T-helper 9 cell (primary cell): Measurements from ENCODE around the gene NPPB.
A peak's percentile ranks its signal among the peaks of the same experiment; 100 is the strongest.

Experiments used
- DNase-seq: peaks from one replicate; pipeline ENCODE4 v3.0.0-alpha.2; 2020

Gene NPPB

DNA sequence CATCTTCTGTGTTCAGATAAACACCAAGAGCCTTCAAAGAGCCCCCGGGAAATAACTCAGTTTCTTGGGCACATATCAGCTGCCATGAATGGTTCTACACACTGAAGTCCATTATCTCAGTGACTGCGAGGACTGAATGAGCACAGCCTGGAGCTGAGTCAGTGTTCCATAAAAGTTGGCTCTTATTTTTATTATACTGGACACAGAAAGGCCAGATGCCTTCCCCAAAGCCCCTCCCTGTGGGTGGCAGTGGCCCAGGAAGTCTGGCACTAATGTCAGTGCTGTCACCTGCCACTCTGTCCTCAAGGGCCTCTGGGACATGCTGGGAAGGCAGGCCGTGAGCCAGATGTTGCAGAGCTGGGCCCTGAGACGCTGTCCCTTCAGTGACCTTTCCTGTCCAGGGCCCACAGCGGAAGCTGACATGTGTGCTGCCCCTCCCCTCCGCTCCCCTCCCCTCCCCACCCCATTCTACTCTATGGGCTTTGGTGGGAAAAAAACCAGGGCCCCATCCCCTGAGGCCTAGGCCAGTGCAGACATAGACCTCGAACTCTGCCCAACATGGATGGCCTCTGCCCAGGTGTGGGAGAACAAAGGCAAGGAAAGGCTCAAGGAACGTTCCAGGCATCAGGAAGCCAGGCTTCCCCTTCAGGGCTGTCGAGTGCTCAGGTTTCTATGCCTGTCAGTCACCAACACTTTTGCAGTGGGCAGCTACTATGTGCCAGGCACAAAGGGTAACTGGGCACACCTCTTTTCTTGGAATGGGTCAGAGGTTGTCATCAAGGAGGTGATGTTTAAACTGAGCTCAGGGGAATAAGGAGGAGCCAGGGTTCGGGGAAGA lies 22.4 kb upstream of the NPPB start:
- DNase-seq: no peak

DNA sequence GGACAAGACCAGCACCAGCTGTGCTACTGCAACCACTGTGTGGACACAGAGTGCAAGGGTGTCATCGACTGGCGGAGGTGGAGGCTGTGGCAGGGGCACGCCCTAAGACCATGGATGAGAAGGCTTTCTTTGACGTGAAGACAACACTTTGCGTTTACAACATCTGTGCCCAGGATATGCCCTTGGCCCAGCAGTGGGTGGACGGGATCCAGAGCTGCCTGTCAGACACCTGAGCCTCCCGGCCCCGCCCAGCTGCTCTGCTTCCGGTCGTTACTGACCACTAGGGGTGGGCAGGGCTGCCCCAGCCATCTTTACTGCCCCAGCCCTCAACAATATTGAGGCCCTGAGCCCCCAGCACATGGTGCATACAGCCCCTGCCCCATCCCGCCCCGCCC lies 21.4 kb upstream of the NPPB start:
- no peak for DNase-seq

DNA sequence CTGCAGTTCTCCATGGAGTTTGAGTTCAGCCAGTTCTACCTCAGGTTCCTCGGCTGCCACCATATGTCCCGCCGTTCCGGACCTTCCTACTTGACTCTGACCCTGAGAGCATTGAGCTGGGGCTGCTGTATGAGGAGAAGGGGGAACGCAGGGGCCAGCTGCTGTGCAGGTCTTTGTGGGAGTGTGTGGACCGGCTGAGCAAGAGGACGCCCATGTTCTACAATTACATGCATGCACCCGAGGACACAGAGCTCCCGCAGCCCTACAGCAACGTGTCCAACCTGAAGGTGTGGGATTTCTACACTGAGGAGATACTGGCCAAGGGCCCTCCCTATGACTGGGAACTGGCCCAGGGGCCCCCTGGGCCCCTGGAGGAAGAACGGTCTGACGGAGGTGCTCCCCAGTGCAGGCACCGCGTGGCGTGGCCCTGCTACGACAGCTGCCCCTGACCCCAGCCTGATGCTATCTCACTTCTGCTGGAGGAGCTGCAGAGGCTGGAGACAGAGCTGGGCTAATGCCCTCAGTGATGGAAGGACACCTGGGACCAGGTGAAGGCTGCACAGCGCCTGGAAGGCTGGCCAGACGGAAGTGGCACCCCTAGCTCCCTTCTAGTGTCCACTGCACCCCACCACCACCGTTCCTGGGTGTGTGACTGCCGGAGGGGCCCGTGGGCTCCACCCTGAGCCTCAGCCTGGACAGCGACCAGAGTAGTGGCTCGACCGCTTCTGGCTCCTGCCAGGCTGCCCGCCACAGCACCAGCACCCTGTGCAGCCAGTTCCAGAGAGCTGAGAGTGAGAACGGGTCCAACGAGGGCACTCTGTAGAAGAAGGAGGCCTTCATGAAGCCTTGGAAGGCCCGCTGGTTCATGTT lies 20.8 kb upstream of the NPPB start:
- no peak for DNase-seq

DNA sequence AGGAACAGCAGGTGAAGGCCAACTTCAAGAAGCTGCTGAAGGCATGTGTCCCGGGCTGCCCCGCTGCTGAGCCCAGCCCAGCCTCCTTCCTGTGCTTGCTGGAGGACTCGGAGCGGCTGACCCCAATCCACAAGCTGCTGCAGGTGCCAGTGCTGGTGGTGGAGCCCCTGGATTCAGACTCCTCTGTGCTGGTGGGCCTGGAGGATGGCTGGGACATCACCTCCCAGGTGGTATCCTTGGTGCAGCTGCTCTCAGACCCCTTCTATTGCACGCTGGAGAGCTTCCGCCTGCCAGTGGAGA lies 20.1 kb upstream of the NPPB start:
- DNase-seq: no peak

DNA sequence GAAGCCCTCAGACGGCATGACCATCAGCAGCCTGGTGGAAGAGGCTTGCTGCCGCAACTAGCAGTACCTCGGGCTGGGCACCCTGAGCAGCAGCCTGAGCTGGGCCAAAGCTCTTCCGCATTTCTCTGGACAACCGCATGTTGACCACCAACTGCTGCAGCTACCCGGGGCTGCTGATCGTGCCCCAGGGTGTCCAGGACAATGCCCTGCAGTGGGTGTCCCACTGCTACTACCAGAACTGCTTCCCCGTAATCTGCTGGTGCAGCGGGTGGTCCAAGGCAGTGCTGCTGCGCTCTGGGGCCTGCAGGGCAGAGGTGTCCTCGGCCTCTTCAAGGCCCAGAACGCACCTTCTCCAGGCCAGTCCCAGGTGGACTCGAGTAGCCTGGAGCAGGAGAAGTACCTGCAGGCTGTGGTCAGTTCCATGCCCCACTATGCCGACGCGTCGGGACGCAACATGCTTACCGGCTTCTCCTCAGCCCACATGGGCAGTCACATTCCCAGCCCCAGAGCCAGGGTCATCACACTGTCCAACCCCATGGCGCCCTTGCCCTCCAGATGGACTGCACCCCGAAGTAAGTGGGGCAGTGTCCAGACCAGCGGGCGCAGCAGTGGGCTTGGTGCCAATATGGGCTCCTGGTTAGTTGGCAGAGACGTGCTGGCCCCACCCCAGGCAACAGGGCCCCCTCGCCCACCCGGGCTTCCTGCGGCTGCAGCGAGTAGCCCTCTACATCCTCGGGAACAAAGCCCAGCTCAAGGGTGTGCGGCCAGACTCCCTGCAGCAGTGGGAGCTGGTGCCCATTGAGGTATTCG lies 19.5 kb upstream of the NPPB start:
- DNase-seq: no peak

DNA sequence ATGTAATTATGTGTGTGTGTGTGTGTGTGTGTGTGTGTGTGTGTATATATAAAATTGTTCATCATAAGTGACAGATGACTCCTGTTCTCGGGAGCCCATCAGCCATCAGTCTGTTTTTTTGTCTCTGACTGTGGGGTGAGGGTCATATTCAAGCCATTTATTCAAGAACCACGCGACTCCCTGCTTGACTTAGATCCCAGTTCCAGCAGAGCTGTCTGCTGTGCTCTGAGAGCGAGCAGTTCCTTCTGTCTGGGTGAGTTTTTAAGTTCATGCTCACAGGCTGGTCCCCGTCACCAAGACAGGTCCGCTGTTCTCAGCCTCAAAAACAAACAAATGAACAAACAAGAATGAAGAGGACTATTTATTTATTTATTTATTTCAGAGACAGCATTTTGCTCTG lies 18.3 kb upstream of the NPPB start:
- no peak for DNase-seq

DNA sequence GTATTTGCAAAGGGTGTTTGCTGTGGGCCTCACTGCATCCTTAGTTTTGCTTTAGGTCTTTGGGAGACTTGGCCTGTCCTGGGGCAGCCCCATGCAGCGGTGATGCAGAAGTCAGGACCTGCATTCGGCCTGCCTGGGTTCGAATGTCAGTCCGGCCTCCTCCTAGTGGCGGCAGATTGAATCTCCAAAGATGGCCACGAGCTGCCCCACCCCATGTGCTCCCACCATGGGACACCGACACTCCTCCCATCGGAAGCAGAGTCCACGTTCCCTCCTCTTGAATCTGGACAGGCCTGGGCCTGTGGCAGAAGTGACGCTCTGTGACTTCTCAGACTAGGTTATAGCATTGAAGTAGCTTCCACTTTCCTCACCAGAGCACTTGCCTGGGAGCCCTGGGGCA lies 16.3 kb upstream of the NPPB start:
- no peak for DNase-seq

DNA sequence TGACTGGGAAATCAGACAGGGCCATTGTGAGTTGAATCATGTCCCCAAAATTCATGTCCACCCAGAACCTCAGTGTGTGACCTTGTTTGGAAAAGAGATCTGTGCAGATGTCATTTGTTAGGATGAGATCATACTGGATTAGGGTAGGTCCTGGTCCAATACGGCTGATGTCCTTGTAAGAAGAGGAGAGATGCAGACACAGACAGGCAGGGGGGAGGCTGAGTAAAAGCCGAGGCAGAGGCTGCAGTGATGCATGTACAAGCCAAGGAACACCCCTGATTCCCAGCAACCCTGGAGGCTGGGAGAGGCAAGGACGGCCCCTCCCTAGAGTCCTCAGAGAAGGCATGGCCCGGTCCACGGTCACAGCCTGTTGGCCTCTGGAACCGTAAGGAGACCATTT lies 15.9 kb upstream of the NPPB start:
- no peak for DNase-seq

DNA sequence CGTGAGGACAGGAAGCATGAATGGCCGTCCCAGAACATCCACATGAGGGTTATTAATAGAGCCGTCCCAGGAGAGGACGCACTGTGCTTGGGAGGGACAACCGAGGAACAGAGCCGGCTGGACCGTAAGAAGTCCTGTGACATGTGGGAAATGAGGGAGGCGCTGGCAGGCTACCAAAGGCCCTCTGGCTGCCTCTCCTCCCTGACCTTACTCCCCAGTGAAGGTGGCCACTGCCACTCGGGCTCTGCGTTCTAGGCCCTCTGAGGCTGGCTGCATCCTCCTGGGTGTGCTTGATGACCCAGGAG lies 15.5 kb upstream of the NPPB start:
- DNase-seq: no peak

DNA sequence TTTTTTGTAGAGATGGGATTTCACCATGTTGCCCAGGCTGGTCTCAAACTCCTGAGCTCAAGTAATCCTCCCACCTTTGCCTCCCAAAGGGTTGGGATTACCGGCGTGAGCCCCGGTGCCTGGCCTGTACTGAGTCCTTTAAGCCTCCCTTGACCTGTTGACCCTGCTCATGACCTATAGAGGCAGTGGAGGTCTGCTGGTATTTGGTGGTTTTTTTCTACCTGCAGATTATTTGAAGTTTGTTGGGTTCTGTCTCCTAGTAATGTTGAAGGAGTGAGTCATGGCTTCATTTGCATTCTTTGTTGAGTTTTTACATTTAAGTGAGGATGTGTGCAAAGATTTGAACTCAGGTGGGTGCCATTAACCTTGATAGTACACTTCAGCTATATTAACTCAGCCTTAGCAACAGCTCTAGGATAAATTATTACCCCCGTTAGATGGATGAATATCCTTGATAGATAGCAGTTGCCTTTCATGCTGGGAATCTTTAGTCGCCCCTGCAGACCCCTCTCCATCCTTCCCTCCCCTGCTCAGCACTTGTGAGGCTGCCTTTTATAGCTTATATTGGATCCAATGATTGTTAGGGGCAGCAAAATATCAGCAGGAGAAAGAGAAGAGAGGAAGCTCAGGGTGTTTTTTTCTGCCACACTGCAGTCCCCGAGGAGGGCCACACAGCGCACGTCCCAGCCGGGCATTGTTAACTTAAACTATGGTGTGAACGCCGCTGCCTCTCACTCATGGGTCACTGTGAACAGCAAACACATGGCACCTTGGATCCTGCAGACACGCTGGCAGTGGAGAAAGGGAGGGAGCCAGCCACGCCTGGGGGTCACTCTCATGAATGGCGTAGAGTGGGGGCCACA lies 14.9 kb upstream of the NPPB start:
- DNase-seq: no peak

DNA sequence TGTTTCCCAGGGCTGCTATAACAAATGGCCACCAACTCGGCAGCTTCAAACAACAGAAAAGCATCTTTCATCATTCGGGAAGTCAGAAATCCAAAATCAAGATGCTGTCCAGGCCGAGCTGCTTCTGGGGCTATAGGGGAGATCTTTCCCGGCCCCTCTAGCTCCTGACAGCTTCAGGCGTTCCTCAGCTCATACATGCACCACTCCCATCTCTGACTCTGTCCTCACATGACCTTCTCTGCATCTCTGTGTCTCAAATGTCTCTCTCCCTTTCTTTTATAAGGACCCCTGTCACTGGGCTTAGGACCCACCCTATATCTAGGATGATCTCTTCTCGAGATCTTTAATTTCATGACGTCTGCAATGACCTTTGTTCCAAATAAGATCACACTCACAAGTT lies 13.8 kb upstream of the NPPB start:
- DNase-seq: no peak

DNA sequence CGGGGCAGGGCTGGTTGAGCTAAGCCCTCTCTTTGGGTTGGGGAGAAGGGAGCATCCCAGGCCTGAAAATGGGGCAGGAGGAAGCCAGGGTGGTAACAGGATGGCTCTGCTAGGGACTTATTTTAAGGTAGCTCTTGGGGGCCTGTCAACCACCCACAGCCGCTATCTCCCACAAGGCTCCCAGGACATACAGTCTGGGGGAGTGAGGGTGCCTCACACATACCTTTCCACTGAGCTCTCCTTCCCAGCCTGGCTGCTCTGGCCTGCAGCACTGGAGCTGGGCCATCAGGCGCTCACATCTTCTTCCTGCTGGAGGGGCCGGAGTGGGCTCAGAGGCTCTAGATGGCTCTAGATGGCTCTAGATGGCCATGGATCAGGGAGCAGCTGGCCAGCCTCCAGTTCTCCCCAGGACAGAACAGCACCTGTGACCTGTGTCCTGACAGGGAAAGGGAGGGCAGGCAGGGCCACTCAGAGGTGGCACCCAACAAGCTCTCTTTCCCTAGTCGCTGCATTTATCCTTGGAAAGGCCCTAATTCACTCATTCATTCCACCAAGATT lies 11.0 kb upstream of the NPPB start:
- DNase-seq: no peak

DNA sequence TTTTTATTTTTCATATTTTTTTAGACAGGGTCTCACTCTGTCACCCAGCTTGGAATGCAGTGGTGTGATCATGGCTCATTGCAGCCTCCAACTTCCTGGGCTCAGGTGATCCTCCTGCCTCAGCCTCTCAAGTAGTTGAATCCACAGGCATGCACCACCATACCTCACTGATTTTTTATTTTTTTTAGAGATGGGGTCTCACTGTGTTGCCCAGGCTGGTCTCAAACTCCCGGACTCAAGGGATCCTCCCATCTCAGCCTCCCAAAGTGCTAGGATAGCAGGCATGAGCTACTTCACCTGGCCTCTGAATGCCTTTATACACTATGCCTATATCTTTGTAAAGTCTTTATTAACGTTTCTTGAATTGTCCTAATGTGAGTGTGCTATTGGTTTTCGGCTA lies 10.4 kb upstream of the NPPB start:
- no peak for DNase-seq

DNA sequence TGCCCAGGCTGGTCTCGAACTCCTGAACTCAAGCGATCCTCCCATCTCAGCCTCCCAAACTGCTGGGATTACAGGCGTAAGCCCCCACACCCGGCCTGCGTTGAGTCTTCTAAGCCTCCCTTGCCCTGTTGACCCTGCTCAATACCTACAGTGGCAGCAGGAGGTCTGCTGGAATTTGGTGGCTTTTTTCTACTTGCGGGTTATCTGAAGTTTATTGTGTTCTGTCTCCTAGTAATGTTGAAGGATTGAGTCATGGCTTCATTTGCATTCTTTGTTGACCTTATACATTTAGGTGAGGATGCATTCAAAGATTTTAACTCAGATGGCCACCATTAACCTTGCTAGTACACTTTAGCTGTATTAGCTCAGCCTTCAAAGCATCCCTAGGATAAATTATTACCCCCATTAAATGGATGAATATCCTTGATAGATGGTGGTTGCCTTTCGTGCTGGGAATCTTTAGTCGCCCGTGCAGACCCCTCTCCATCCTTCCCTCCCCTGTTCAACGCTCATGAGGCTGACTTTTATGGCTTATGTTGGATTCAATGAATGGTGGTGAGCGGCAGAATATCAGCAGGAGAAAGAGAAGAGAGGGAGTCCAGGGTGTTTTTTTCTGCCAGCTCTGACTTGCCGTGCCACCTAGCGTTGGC lies 9.7 kb upstream of the NPPB start:
- no peak for DNase-seq

DNA sequence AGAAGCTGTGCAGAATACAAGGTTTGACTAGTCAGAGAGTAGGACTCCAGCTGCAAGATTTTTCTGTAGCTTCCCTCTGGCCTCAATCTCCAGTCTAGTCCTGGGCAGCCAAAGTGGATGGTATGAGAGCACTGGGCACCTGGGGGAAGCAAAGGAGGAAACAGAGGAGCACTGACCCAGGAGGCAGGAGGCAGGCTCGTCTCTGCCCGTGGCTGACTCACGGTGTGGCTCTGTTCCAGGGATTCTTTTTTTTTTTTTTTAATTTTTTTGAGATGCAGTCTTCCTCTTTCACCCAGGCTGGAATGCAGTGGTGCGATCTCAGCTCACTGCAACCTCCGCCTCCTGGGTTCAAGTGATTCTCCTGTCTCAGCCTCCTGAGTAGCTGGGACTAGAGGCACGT lies 4.1 kb upstream of the NPPB start:
- DNase-seq: no peak

DNA sequence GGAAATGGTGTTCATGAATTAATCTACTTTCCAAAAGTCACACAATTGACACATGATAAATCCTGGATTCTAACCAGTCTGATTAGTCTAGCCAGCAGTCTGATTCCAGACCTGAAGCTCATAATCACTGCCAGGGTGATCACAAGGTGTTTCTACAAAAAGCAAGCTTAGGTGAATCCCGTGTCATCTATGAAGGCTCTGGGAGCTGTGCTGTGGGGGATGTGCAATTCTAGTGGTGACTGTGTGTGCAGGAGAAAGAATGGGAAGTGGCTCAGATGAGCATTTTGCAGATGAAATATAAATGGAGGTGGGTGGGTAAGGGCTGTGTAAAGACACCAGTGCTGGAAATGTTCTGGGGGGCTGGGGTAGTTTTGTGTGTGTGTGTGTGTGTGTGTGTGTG lies 1.8 kb upstream of the NPPB start:
- DNase-seq: no peak

DNA sequence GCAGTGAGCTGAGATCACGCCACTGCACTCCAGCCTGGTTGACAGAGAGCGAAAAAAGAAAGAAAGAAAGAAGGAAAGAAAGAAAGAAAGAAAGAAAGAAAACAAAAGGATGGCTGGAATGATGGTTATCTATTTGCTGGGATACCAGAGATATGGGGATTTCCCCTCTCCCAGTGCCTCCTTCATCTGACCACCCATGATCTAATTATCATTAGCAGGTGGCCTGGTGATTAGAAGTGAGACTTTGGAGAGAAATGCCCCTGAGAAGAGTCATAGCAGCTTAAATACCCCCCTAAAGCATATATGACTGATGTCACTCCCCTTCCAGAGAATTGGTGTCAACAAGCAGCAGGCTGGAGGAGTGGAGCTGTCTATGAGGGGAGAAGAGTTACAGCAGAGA lies 1.3 kb upstream of the NPPB start:
- no peak for DNase-seq

DNA sequence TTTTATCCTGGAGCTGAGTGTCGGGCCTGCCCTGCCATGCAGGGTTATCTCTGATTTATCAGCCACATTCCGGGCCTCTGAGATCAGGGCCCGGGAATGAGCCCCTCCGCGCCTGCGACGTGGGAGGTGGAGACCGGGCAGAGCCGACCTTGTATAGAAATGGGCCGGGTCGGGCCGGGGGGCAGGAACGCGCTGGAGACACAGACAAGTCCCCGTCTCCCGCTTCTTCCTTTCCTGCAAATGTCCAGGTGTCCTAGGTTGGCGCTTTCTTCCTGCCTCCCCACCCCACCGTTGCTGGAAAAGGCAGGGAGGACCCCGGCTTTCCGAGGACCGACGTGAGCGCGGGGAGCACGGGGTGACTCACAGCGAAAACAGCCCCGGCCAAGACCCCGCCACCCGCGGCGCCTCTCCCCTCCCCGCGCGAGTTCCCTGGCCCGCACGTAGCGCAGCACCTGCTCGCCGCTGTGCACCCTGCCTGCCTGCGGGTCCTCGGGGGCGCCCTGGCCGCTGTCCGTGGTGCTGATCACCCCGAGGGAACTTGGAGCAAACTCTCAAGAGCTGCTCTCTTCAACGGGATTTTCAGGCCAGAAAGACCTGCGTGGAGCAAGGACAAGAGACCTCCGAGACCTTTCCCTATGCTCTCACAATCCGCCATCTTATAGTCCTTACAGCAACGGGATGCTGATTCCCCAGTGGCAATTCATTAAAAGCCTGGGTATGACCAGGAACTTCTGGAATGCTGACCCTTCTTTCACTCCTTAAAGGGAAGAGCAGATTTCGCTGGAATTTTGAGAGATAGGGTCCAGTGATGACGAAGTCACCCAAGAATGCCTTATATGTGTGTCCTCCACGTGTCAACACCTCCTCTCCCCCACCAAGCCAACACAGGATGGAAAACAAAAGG lies 475 bp upstream of the NPPB start:
- DNase-seq: peak; percentile 59

DNA sequence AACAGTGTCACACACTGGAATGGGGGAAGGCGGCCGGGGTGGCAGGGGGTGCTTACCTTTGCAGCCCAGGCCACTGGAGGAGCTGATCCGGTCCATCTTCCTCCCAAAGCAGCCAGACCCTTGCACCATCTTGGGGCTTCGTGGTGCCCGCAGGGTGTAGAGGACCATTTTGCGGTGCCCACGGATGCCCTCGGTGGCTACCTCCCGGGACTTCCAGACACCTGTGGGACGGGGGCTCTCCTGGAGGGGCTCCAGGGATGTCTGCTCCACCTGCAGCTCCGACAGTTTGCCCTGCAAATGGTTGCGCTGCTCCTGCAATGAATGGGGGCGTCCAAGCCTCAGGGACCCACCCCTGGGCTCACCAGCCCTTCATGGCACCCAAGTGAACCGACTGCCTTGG lies 587 bp downstream of the NPPB start:
- no peak for DNase-seq

DNA sequence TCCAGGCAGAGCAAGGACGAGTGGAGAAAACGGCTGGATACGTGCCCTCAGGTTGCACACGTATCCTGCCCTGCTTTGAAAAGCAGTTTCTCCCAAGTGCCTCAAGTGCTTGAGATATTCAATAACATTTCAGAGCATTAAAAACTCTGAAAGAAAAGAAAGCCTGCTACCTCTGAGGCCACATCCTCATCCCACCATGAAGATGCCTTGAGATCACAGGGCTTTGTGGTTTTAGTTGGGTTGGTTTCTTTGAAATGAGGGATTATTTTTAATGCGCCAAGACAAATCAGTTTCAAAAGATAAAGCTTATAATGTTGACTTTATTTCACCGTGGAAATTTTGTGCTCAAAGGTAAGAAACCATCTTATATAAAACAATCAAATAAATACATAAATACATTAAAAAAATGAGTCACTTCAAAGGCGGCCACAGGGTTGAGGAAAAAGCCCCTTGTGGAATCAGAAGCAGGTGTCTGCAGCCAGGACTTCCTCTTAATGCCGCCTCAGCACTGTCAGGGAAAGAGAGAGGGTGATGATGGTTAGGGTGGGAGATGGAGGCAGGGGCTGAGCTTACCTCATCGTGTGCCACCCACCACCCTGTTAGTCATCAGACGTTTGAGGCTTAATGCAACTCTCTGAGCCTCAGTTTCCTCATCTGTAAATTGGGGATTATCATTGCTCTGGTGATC lies 1.4 kb downstream of the NPPB start:
- no peak for DNase-seq
